GM12801 (cell line): ENCODE measurements around the gene PPP1R27.

Experiments used
- CTCF ChIP-seq: IDR thresholded peaks from one replicate; pipeline ENCODE4 v1.5.1; 2011; ENCODE audit warnings: control low read depth; ENCODE audit not compliant: insufficient read length; ENCODE audit errors: extremely low read depth

PPP1R27 gene

GRCh38 chr17:81807839-81808238, 27.0 kb downstream of the PPP1R27 start:
- TF ChIP-seq CTCF, result no peak

GRCh38 chr17:81807210-81807719, 27.6 kb downstream of the PPP1R27 start:
- no peak for TF ChIP-seq CTCF

GRCh38 chr17:81806461-81807209, 28.2 kb downstream of the PPP1R27 start:
- TF ChIP-seq CTCF, result no peak

GRCh38 chr17:81805707-81806460, 29.0 kb downstream of the PPP1R27 start:
- TF ChIP-seq CTCF, result no peak

- TF ChIP-seq CTCF, result no peak
Observed at GRCh38 chr17:81804559-81805399, 30.1 kb downstream of the PPP1R27 start.

- TF ChIP-seq CTCF, result no peak
Observed at GRCh38 chr17:81803728-81804558, 30.9 kb downstream of the PPP1R27 start, which contains the start of gene GCGR. TSS of gene GCGR (plus strand) at chr17:81804150. CDS start at chr17:81809019, 4,869 bp downstream.
